ENCODE measurements around the gene MDP1.
A peak's percentile ranks its signal among the peaks of the same experiment; 100 is the strongest.

Gene MDP1

DNA sequence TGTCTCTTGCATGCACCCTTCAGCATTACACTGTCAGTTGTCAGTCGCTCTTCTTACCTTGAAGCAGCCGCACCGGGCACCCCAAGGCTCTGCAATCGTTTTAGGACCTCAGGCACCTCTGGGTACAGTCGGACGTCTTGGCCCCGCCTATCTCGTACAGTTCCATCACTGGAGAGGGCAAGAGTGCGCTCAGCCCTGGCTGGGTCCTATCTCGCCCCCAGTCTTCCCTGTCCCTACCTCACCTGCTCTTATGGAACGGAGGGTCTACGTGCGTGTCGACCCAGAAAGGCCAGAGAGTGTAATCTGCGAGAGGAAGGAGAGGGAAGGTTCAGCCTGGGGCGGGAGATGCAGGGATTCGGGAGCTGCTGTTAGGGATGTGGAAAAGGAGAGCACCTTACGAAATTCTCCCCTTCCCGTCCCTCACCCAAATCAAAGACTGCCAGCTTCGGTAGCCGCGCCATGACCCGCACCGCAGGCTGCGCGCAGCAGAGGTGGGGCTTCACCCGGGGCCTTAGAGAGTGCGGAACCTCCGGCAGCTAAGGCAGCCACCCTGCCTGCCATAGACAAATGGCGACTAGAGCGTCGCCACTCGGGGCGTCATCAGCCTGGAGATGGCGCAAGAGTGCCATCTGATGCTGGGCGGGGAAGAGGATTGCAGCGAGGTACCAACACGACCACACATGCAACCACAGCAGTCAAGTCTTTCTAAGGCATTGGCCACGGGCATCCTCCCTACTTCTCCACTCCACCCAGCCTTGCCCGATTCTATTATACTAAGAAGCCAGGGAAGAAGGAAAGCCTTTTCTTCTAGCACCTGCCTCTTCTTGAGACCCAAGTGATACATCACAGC is at the start of gene MDP1:
TSS of gene MDP1 (minus strand) at position 572 of the 850 bp plus-strand sequence. CDS start at position 461, 111 bp downstream.
- DNase-seq = peak; percentile 92

DNA sequence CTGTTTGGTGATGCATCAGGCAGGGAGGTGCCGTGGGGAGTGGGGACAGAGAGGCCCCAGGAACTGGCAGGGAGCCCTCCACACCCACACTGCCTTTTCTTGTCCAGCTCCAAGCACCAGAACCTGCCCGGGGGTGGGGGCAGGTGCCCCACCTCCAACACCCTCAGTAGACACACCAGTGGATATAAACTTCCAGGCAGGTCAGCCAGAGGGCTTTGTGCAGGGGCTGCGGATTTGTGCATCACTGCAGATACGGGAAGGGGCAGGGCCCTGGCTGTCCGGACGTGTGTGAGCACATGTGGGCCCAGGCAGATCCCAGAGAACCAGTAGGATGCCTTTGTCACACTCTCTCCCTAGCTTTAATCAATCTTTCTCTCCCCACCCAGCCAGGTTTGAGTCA is 48.4 kb upstream of the MDP1 start:
- no peak for DNase-seq

DNA sequence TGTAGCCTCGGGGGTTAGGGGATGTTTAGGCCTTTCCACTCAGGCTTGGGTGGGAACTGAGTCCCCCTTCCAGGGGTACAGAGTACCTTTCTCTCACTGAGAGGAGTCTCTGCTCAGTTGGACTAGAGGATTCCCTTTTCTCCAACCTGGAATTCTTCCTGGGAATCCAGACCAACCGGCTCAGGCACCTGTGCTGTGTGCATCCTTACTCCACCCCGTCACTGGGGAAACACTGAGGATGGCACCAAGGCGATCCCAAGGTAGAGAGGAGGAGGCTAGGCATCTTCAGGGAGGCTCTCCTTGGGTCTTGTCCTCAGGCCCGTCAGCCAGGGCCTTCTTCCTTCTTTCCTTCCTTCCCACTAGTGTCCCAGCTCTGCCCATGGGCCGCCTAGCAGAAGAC is 48.0 kb upstream of the MDP1 start:
- DNase-seq = no peak

GRCh38 chr14:24262821-24263733 is 47.2 kb upstream of the MDP1 start, which contains the start of gene TGM1:
Gene TGM1, minus strand, starts transcription at chr14:24263177. Its CDS starts 825 bp downstream, at chr14:24262352.
- DNase-seq = no peak

DNA sequence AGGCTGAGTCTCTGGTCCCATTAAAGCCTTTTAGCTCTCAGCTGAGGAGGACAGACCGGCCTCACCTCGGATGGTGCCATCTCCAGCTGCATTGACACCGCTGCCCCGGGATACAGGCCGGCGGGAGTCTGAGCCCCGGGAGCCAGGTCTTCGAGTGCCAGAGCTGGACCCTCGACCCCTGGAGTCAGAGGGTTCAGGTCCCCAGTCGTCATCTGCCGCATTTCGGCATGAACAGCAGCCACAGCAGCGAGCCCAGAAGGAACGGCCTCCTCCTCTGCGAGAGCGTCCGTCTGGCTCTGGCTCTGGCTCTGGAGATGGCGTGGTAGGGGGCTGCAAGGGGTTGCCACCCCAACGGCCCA is 46.1 kb upstream of the MDP1 start:
- no peak for DNase-seq

GRCh38 chr14:24261256-24261968 is 45.5 kb upstream of the MDP1 start:
- DNase-seq = no peak

GRCh38 chr14:24260780-24261157 is 44.9 kb upstream of the MDP1 start:
- DNase-seq = no peak

DNA sequence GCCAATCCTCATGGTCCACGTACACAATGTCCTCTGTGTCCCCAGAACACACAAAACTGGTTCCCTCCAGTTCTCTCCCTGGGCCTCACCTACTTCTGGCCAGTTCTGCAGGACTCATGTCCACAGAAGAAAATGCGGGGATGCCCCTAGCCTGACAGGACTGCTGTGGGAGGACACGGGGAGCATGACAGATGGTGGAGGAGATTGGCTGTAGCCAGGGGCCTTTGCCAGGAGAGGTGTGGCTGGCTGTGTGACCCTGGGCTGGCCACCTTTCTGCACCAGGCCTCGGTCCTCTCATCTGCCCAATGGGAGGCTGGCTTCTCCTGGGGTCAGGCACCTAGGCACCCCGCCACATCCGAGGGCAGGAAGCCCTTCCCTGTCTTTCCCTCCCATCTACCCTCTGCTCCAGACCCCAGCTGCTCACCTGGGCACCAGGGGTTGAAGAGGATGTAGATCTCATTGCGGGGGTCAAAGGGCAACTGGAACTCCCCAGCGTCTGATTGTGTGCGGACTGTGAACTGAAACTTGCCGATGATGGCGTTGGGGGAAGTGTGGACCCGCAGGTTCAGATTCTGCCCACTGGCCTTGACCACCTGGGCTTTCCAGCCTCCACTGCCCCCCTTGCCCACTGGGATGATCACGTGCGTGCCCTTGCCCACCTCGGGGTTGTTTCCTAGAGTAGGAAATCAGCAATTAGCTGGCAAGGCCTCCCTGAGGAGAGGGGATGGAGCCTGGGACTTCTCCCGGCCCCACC is 44.3 kb upstream of the MDP1 start:
- no peak for DNase-seq

DNA sequence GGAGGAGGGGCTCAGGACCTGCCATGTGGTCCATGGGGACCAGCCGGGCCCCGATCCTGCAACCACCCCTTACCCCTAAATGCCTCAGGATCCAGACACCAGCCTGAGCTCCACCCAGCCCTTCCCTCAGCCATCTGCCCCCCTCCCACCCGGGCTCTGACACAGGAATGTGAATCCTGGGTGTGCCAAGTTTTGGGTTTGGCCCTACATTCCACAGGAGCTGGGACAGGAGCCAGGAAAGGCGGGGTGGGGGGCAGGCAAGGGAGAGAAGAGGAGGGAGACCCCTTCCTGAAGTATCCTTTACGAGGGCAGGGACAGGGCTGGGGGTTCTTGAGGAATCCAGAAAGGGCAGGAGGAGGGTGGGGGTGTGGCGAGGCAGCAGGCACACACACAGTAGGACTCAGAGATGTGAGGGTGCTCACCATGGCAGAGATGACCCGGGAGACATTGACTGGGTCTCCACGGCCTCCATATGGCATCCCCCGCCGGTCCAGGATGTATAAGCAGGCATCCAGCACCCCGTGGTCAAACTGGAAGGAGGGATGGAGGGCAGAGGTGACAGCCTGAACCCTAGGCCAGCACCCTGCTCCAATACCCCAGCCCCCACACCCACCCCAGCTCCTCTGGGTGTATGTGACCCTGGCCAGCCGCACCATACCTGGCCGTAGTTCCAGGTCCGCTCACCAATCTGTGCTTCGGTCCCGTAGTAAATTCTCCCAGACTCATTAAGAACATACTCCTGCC is 43.6 kb upstream of the MDP1 start:
- DNase-seq = no peak

GRCh38 chr14:24258548-24259265 is 42.8 kb upstream of the MDP1 start:
- no peak for DNase-seq

GRCh38 chr14:24258119-24258518 is 42.3 kb upstream of the MDP1 start:
- no peak for DNase-seq

GRCh38 chr14:24256960-24257359 is 41.1 kb upstream of the MDP1 start:
- DNase-seq = no peak

- DNase-seq = no peak
These were observed 40.3 kb upstream of the MDP1 start for GRCh38 chr14:24255931-24256711.

GRCh38 chr14:24255438-24255837 is 39.6 kb upstream of the MDP1 start:
- DNase-seq = no peak

GRCh38 chr14:24254630-24255392 is 38.9 kb upstream of the MDP1 start:
- no peak for DNase-seq

GRCh38 chr14:24253936-24254335 is 38.1 kb upstream of the MDP1 start:
- no peak for DNase-seq

GRCh38 chr14:24252289-24253124 is 36.6 kb upstream of the MDP1 start:
- DNase-seq = no peak

DNA sequence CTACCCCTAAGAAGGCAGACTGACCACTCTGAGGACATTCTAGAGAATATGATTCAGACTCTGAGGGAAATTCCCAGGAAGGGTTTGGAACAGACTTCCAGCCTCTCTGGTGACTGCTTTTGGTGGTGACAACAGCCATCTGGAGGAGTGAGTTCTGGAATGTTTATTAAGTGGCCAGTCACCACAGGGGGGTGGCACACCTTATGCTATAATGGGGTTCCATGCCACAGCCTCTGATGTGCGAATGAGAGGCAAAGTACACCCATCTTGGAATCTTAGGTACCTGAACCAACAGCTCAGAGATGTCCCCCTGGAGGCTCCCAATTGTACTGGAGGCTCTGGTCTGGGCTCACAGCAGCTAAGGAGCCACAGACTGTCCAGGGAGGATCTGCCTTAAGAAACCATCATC is 36.0 kb upstream of the MDP1 start:
- DNase-seq = no peak

Data from CD4-positive, alpha-beta T cell treated with Interleukin-12 subunit alpha and Interleukin-12 subunit beta, for 1 hour (primary cell).